HepG2 (cell line): ENCODE results near the gene NDUFB10. TPM values are rescaled to one million over a fixed set of nuclear protein-coding genes. Genes with fewer than 3 reads are reported as not detected.

Experiments used
- ATAC-seq: fragments of 200-7000 bp; cut with Tn5 transposase; 3 replicates; pipeline ENCODE4 v1.9.1; 2020; ENCODE audit warnings: mild to moderate bottlenecking, moderate library complexity
- BruUV-seq: library from RNA; stranded (reverse); fragments of 400-500 nt; replicated peaks from 2 replicates; lab custom pipeline; 2021; lab: Mats Ljungman, UMichigan
- CTCF ChIA-PET: fragments of 300-600 bp; formaldehyde crosslinking; extraction: SDS; loops from one replicate; lab custom pipeline; 2021; ENCODE audit warnings: low total read pairs, inconsistent platforms, low intra/inter-chr PET ratio; lab: Yijun Ruan, JAX
- POLR2A ChIA-PET: fragments of 350-600 bp; sonication (Branson Sonifier 250); formaldehyde crosslinking; loops from one replicate; lab custom pipeline; 2020; ENCODE audit warnings: antibody characterized with exemption, inconsistent platforms; lab: Yijun Ruan, JAX
- DNase-seq: peaks from one replicate; pipeline ENCODE4 v3.0.0-alpha.2; 2015; ENCODE audit warnings: low spot score
- FAIRE-seq: peaks from 3 replicates; lab custom pipeline; 2011; peaks lifted over from hg19 to GRCh38; lab: Jason Lieb, UNC
- H2AFZ ChIP-seq: one replicate; pipeline ENCODE4 v1.6.1; 2011; ENCODE audit warnings: low read length, inconsistent platforms
- H3K27ac ChIP-seq: fragments of 300-600 bp; 3 replicates; pipeline ENCODE4 v1.8.0; 2011; ENCODE audit warnings: mixed run types, mild to moderate bottlenecking, mixed read lengths, low read length, inconsistent platforms; ENCODE audit not compliant: insufficient read depth; ENCODE audit errors: extremely low read length
- H3K27me3 ChIP-seq, 2 experiments: fragments of 200-600 bp in 1 of 2; 2 replicates in 1 of 2; 3 replicates in 1 of 2; pipeline versions ENCODE4 v1.6.0 to v1.8.0; 2011; ENCODE audit warnings: low read length in 2 of 2, mild to moderate bottlenecking in 2 of 2, moderate library complexity in 2 of 2, inconsistent platforms in 1 of 2; ENCODE audit not compliant: insufficient read depth in 2 of 2, control insufficient read depth in 1 of 2
- H3K36me3 ChIP-seq, 2 experiments: fragments of 200-600 bp in 1 of 2; replicated peaks in 1 of 2; 2 replicates in 1 of 2; 3 replicates in 1 of 2; pipeline versions ENCODE4 v1.5.1 to v1.8.0; 2011; ENCODE audit warnings: low read length in 2 of 2, inconsistent platforms in 1 of 2; ENCODE audit not compliant: insufficient read depth in 2 of 2, control insufficient read depth in 1 of 2
- H3K4me1 ChIP-seq: 2 replicates; pipeline ENCODE4 v1.5.1; 2012; ENCODE audit warnings: low read length, inconsistent platforms; ENCODE audit not compliant: insufficient read depth
- H3K4me2 ChIP-seq: 2 replicates; pipeline ENCODE4 v1.6.0; 2011; ENCODE audit warnings: low read depth, low read length, inconsistent platforms
- H3K4me3 ChIP-seq, 3 experiments: fragments of 200-600 bp in 1 of 3; sonication (generic), shearing (Covaris generic) in 1 of 3; replicated peaks in 1 of 3; 2 replicates each; pipeline ENCODE4 v1.5.1; 2011 to 2016; ENCODE audit warnings: low read length in 3 of 3, inconsistent platforms in 2 of 3, low read depth in 2 of 3, mild to moderate bottlenecking in 2 of 3, control low read depth in 1 of 3, mixed read lengths in 1 of 3; ENCODE audit not compliant: insufficient read depth in 1 of 3
- H3K79me2 ChIP-seq: one replicate; pipeline ENCODE4 v1.6.1; 2011; ENCODE audit warnings: low read length, inconsistent platforms; ENCODE audit not compliant: insufficient read depth
- H3K9ac ChIP-seq: 2 replicates; pipeline ENCODE4 v1.6.0; 2011; ENCODE audit warnings: mild to moderate bottlenecking, low read depth, low read length, inconsistent platforms; ENCODE audit not compliant: insufficient read depth
- H3K9me3 ChIP-seq: 2 replicates; pipeline ENCODE4 v1.5.1; 2012; ENCODE audit warnings: mild to moderate bottlenecking, low read length
- H4K20me1 ChIP-seq: 2 replicates; pipeline ENCODE4 v1.6.0; 2011; ENCODE audit warnings: inconsistent platforms, mild to moderate bottlenecking, low read length, moderate library complexity; ENCODE audit not compliant: insufficient read depth
- ATM ChIP-seq: fragments of 450-650 bp; IDR thresholded peaks from 2 replicates; pipeline ENCODE4 v1.7.1; 2017; ENCODE audit warnings: mild to moderate bottlenecking, borderline replicate concordance
- ISX ChIP-seq: sonication (generic); formaldehyde crosslinking; conservative IDR thresholded peaks from 2 replicates; pipeline ENCODE4 v1.5.0; 2020; ENCODE audit warnings: missing genetic modification reagents
- MLLT10 ChIP-seq: sonication (generic); formaldehyde crosslinking; IDR thresholded peaks from 2 replicates; pipeline ENCODE4 v1.4.0; 2020; ENCODE audit warnings: missing genetic modification reagents
- NFRKB ChIP-seq: fragments of 450-650 bp; IDR thresholded peaks from 2 replicates; pipeline ENCODE4 v1.6.1; 2017
- RFX3 ChIP-seq: IDR thresholded peaks from 2 replicates; pipeline ENCODE4 v1.6.1; 2016; ENCODE audit warnings: missing biosample characterization, missing genetic modification reagents
- SRY ChIP-seq: sonication (generic); formaldehyde crosslinking; IDR thresholded peaks from 2 replicates; pipeline ENCODE4 v1.8.0; 2022; ENCODE audit warnings: mild to moderate bottlenecking, missing genetic modification reagents
- ZNF616 ChIP-seq: sonication (generic); formaldehyde crosslinking; IDR thresholded peaks from 2 replicates; pipeline ENCODE4 v1.5.0; 2020; ENCODE audit warnings: low read depth, mild to moderate bottlenecking, missing genetic modification reagents
- ZSCAN30 ChIP-seq: sonication (generic); formaldehyde crosslinking; IDR thresholded peaks from 2 replicates; pipeline ENCODE4 v1.5.0; 2020; ENCODE audit warnings: mild to moderate bottlenecking, missing genetic modification reagents
- WGBS: methylation state at CpG from one replicate; pipeline ENCODE4 v1.1.6; 2017; ENCODE audit warnings: low lambda C conversion rate; 5-methylcytosine and 5-hydroxymethylcytosine counted together
- in situ Hi-C: cut with HindIII; loops from 2 replicates; pipeline ENCODE4 v1.10.0; 2017; ENCODE audit warnings: low pct_unique_long_range_greater_than_20kb; ENCODE audit not compliant: extremely low pct_ligation_motif_present
- intact Hi-C: fragments of 100-400 bp; cut with micrococcal nuclease; formaldehyde crosslinking; loops from one replicate; pipeline ENCODE4 v1.10.0; 2022; ENCODE audit not compliant: unreplicated experiment
- polyA plus RNA-seq, 8 experiments: library from polyadenylated mRNA; depleted of rRNA in 3 of 8; stranded (reverse) in 7 of 8; unstranded in 1 of 8; fragments of >200 nt; fragmentation: Illumina TruSeq in 4 of 8; extraction: Trizol in 4 of 8; gene quantifications; 2 replicates each; pipeline versions ENCODE4 v1.2.1 to v1.2.3, GENCODE V29; 2011 to 2016; ENCODE audit warnings: low read depth in 4 of 8, missing spikeins in 1 of 8, mixed read lengths in 1 of 8; ENCODE audit not compliant: insufficient read depth in 1 of 8
- total RNA-seq, 5 experiments: library from RNA; depleted of rRNA; stranded (reverse); fragments of >200 nt; fragmentation: Illumina TruSeq; extraction: Trizol; gene quantifications; 2 replicates each; pipeline ENCODE4 v1.2.3, GENCODE V29; 2016; ENCODE audit warnings: low read depth in 1 of 5

NDUFB10 gene
- total and polyA plus RNA-seq, 2 of the 13 experiments (the other 11 are each of a cell fraction or from before 2014, with no cell fraction given): 68.6 to 157 TPM

- CTCF ChIA-PET: no interaction called here
- ATAC-seq: no peak
- no peak for FAIRE-seq
- Histone ChIP-seq H3K4me3 (no peak overlapping the region), H2AFZ (no peak overlapping the region), H3K4me1 (peaks cover 51% of the 10 kb centered on the region), H3K36me3 (no peaks in the 10 kb centered on the region), H3K27ac (no peak overlapping the region), H3K27me3 (peaks cover 0 to 5% of the 10 kb centered on the region in 2 experiments; a peak in 1 of 5 replicates)
- intact Hi-C loops: no loop called here
- in situ Hi-C loops: no loop called here
- no TSS peak for BruUV-seq
- POLR2A ChIA-PET: interaction anchor here (2.5 to 5.8 kb wide), 4 partner anchors 15 to 21 kb away, joined by 8 to 139 read pairs (median 74); partner anchors contain the start of genes NDUFB10, RNF151 and RPS2
- TF ChIP-seq ZNF616 (CRISPR knock-in tag) (no peak), RFX3 (CRISPR knock-in tag) (no peak), ZSCAN30 (CRISPR knock-in tag) (no peak), SRY (CRISPR knock-in tag) (no peak), NFRKB (no peak), ISX (CRISPR knock-in tag) (no peak), ATM (no peak), MLLT10 (CRISPR knock-in tag) (no peak)
- TF ChIP-seq, all 625 proteins: peak for 0
- Histone ChIP-seq H3K79me2 (peaks cover 14% of the 10 kb centered on the region), H4K20me1 (no peaks in the 10 kb centered on the region; the same call in 1 of the 2 replicates), H3K9me3 (no peaks in the 10 kb centered on the region), H3K4me2 (no peak overlapping the region), H3K9ac (no peak overlapping the region)
- 84% methylated on average over 20 of the region's 21 CpGs for WGBS
- no peak for DNase-seq
These were observed 14.6 kb upstream of the NDUFB10 start for GRCh38 chr16:1944612-1945199.
